ENCODE results near the gene SEC16A.

The SEC16A gene

GRCh38 chr9:136465500-136466154 lies 17.2 kb downstream of the SEC16A start:
- no peak for DNase-seq

GRCh38 chr9:136464241-136464640 lies 18.6 kb downstream of the SEC16A start:
- no peak for DNase-seq

- no peak for DNase-seq
These were observed 19.3 kb downstream of the SEC16A start for GRCh38 chr9:136463578-136463977.

GRCh38 chr9:136462664-136463063 lies 20.2 kb downstream of the SEC16A start:
- no peak for DNase-seq

GRCh38 chr9:136460772-136461325 lies 22.0 kb downstream of the SEC16A start:
- DNase-seq: no peak

- no peak for DNase-seq
These were observed 23.4 kb downstream of the SEC16A start for GRCh38 chr9:136459425-136459824.

- no peak for DNase-seq
These were observed 25.5 kb downstream of the SEC16A start for GRCh38 chr9:136457326-136457725.

GRCh38 chr9:136456258-136456657 lies 26.6 kb downstream of the SEC16A start:
- no peak for DNase-seq

GRCh38 chr9:136455043-136456002 lies 27.5 kb downstream of the SEC16A start:
- DNase-seq: no peak

- no peak for DNase-seq
These were observed 28.6 kb downstream of the SEC16A start for GRCh38 chr9:136454026-136454796.

- DNase-seq: no peak
These were observed 29.5 kb downstream of the SEC16A start for GRCh38 chr9:136453326-136453725.

GRCh38 chr9:136451221-136451877 lies 31.5 kb downstream of the SEC16A start:
- DNase-seq: no peak

- no peak for DNase-seq
These were observed 34.2 kb downstream of the SEC16A start for GRCh38 chr9:136448655-136449054.

GRCh38 chr9:136447173-136447778 lies 35.6 kb downstream of the SEC16A start:
- DNase-seq: no peak

GRCh38 chr9:136445799-136446198 lies 37.0 kb downstream of the SEC16A start:
- no peak for DNase-seq

- no peak for DNase-seq
These were observed 38.7 kb downstream of the SEC16A start for GRCh38 chr9:136444102-136444501.

- no peak for DNase-seq
These were observed 39.2 kb downstream of the SEC16A start for GRCh38 chr9:136443687-136444086.

GRCh38 chr9:136443087-136443486 lies 39.8 kb downstream of the SEC16A start:
- DNase-seq: no peak

GRCh38 chr9:136442265-136442664 lies 40.6 kb downstream of the SEC16A start:
- no peak for DNase-seq

GRCh38 chr9:136441681-136442245 lies 41.1 kb downstream of the SEC16A start:
- no peak for DNase-seq

- DNase-seq: no peak
These were observed 41.6 kb downstream of the SEC16A start for GRCh38 chr9:136441191-136441680.

Measured in stimulated activated CD4-positive, alpha-beta T cell treated with anti-CD3 and anti-CD28 coated beads, Interleukin-4, amount 100 ng/mL, for 4 hours (primary cell).